NB4 (cell line): ENCODE results near the gene ABO.
"Not testable (repeated sequence)": the region's sequence is repeated elsewhere in the genome, so short reads cannot be mapped to it uniquely, and the experiment has no call there.

Experiments used
- DNase-seq: peaks from one replicate; pipeline ENCODE4 v3.0.0; 2010; ENCODE audit warnings: low read depth
- H3K4me3 ChIP-seq: one replicate; pipeline ENCODE4 v1.5.1; 2011; ENCODE audit warnings: mild to moderate bottlenecking, low read depth, low read length, moderate library complexity
- CTCF ChIP-seq: IDR thresholded peaks from one replicate; pipeline ENCODE4 v1.5.1; 2012; ENCODE audit warnings: low read depth, low read length
- MYC ChIP-seq: IDR thresholded peaks from 2 replicates; pipeline ENCODE4 v1.6.1; 2011; ENCODE audit warnings: low read depth, low read length
- POLR2A ChIP-seq: IDR thresholded peaks from 2 replicates; pipeline ENCODE4 v1.6.1; 2011; ENCODE audit warnings: mild to moderate bottlenecking; ENCODE audit not compliant: insufficient read length; ENCODE audit errors: extremely low read depth
- TF ChIP-seq, protein P1 (sequence below): IDR thresholded peaks from 2 replicates; pipeline ENCODE4 v1.6.1; 2011; ENCODE audit warnings: low read depth, low read length

The ABO gene

GRCh38 chr9:133234577-133235322, 40.3 kb downstream of the ABO start:
- TF ChIP-seq CTCF (no peak), POLR2A (no peak), MYC (no peak)
- TF ChIP-seq, protein P1, sequence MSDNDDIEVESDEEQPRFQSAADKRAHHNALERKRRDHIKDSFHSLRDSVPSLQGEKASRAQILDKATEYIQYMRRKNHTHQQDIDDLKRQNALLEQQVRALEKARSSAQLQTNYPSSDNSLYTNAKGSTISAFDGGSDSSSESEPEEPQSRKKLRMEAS: no peak
- no peak overlapping the region for H3K4me3 ChIP-seq
- DNase-seq: no peak

- H3K4me3 ChIP-seq: no peak overlapping the region
- no peak for DNase-seq
- TF ChIP-seq MYC (no peak), CTCF (no peak), POLR2A (no peak)
- TF ChIP-seq, protein P1: no peak
Observed at GRCh38 chr9:133233681-133234432, 41.1 kb downstream of the ABO start.

- H3K4me3 ChIP-seq, DNase-seq: not testable (repeated sequence)
Observed at GRCh38 chr9:133231934-133232568, 43.0 kb downstream of the ABO start.

GRCh38 chr9:133230514-133230913, 44.5 kb downstream of the ABO start:
- not testable (repeated sequence) for DNase-seq, H3K4me3 ChIP-seq

- TF ChIP-seq, protein P1: no peak
- TF ChIP-seq MYC (no peak), CTCF (no peak), POLR2A (no peak)
- H3K4me3 ChIP-seq: no peak overlapping the region
- no peak for DNase-seq
Observed at GRCh38 chr9:133230093-133230492, 44.9 kb downstream of the ABO start.

DNA sequence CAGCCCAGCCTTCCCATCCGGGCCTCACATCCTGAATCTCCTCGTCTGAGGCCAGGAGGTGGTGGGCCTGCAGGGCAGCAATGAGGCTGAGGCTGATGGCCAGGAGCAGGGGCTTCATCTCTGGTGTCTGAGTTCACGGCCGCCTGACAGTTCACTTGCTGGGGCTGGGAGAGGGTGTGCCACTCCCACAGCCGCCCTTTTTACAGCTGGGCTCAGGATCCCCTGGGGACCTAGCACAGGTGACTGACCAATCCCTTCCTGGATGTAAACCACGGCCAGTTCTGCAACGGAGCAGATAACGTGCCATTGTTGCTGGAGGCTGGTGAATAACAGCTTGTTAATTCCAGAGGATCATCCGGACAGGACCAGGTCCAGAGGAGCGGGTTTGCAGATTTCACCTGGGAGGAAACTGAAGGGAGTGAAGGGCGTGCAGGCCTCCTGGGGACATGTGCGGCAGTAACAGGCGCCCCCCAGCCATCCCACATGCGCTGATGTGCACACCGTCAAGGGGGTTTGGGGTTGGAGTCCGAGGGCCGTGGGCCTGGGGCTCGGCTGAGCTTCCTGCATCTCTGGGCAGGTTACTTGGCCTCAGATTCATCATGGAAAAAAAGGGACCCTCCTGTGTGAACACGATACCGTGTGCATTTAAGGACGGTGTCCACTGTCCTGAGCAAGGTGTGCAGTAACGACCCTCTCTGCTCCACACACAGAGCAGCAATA, 46.4 kb downstream of the ABO start:
- H3K4me3 ChIP-seq, DNase-seq: not testable (repeated sequence)

DNA sequence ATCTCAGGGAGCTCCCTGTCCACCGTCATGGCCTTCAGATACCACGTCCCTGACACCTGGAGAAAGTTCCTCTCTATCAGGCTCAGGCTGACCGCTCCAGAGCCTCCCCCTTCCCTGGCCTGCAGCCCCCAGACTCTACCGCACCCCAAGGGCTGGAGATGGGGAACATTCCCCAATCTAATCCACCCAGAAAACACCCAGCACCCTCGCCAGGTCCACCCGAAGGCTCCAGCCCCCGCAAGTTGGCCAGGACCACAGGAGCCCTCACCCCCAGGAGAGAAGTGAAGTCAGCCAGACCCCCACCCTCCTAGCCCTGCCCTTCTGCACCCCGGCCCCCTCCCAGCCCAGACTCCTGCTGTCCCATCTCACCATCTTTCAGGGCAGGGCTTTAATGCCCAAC, 47.0 kb downstream of the ABO start:
- not testable (repeated sequence) for H3K4me3 ChIP-seq, DNase-seq
